Measurements from ENCODE around the gene TPCN1.

The TPCN1 gene

DNA sequence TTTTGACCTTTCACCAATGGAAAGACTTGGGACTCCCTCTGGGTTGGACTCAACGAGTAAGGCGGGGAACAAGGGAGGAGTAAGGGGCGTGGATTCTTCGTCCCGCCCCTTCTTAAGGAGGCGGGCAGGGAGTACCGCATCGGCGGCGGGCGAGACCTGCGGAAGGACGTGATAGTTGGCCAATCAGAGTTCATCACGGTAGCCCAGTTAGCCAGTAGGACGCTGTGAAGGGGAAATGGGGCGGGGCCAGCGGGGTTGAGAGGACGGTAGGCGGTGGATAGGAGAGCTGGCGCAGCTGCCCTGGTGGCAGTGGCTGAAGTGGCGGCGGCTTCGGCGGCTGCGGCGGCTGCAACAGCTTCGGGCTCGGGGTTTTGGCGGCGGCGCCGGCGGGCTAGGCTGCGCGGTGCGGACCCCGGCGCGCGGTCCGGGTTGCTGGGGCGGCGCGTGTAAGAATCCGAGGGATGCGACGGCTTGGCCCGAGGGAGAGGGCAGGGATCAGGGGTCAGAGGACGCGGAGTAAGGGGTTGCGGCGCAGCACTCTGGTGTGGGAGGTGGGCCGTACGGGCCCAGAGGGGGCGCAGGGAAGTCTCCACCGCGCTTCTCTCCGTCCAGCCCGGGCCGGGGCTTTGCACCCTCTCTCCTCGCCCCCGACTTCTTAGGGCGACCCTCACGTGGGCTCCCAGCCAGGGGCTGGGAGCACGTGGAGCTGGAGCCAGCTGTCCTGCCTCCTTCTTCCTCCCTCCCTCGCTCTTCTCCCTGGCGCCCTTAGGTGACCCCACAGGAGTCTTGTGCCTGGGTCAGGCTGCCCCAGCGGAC is at the start of gene TPCN1:
Gene TPCN1 (plus strand): TSS at position 284 of the 816 bp plus-strand sequence. CDS start 5,389 bp downstream, outside the sequence.
- peak; percentile 100 for DNase-seq

DNA sequence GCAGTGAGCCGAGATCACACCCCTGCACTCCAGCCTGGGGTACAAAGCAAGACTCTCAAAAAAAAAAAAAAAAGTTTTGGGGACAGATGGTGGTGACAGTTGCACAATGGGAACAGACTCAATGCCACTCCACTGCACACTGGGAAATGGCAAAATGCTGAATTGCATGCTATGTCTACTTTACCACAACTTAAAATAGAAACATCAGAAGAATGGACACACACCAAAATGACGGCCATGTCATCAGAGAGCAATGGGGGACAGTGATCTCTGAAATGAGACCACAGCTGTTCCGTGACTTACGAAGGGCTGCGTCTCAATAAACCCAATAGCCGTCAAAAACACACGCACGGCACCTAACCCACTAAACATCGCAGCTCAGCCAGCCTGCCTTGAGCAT is 49.7 kb upstream of the TPCN1 start:
- no peak for DNase-seq

DNA sequence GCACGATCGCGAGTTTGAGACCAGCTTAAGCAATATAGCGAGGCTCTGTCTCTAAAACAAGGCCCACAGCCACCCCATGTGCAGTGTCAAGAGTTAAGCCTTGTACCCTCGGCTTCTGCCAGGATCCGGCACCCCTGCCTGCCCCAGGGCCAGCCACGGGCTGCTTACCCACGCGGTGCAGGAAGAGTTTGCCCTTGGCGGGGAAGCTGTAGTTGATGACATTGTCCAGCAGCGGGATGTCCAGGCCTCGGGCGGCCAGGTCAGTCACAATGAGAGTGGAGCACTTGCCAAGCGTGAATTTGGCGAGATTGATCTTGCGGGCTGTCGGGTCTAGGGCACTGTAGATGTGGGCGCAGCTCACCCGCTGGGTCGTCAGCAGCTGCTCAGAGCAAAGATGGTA is 49.1 kb upstream of the TPCN1 start:
- no peak for DNase-seq

DNA sequence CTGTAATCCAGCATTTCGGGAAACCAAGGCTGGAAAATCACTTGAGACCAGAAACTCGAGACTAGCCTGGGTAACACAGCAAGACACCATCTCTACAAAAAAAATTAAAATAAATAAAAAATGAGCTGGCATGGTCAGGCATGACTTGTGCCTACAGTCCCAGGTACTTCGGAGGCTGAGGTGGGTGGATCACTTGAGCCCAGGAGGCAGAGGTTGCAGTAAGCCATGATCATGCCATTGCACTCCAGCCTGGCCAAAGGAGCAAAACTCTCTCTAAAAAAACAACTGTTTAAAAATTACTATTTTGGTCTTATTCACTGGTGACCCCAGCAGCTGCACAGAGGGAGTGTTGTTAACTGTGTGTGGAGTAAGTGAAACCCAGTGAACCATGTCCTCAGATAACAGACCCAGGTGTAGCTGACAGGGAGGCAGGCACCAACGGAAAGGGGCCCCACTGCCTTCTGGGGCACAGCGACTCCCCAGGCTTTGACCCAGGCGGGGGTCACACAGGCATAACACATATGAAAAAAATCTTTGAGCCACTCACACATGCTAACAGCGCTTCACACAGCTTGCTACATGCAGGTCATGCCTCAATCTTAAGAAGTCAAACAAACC is 48.1 kb upstream of the TPCN1 start:
- DNase-seq = no peak

DNA sequence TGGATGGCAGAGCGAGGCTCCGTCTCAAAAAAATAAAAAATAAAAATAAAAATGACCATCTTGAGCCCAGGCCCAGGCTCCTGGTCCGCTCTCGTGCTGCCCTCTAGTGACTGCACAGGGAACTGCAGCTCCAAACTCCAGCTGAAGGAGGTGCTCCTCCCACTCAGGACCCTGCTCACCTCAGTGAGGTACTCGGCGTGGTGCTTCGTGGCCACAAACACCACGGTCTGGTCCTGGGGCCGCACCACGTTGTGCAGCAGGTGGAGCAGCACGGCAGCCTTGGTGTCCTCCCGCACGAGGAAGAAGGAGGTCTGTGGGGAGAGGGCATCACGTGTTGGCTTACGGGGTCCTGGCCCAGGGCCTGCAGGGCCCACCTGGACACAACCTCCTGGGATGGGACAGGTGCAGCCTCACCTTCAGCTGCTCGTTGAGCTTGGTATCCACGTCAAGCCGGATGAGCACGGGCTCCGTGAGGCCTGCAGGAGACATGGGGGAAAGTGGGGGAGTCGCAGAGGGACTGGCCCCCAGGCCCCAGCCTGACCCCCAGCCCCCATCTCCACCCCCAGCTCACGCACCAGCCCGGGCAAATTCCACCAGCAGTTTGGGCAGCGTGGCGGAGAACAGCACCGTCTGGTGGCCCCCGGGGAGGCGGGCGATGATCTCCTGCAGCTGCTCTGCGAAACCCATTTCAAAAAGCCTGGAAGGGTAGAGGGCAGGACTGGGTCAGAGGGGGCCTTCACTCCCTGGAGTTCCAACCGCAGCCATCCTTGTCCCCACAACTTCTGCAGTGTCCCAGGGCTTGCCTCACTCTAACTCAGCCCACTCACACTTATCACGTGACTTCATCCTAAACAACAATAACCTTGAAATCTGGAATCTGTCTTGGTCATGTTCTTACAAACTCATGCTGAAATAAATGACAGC is 46.5 kb upstream of the TPCN1 start:
- peak; percentile 48 for DNase-seq

DNA sequence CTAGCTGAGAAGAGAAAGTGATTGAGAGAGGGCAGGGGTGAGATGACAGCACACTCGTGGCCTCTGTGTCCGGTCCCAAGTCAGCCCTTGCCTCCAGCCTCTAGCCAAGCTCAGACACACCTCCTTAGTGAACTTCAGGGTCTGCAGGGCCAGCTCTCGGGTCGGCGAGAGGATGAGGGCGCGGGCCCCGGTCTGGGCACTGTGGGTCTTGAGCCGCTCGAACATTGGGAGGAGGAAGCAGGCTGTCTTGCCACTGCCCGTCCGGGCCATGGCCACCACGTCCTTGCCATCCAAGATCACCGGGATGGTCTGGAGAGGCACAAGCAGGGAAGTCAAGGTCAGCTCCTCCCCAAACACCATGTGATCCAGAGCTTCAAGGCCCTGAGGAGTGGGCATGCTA is 42.2 kb upstream of the TPCN1 start:
- no peak for DNase-seq

DNA sequence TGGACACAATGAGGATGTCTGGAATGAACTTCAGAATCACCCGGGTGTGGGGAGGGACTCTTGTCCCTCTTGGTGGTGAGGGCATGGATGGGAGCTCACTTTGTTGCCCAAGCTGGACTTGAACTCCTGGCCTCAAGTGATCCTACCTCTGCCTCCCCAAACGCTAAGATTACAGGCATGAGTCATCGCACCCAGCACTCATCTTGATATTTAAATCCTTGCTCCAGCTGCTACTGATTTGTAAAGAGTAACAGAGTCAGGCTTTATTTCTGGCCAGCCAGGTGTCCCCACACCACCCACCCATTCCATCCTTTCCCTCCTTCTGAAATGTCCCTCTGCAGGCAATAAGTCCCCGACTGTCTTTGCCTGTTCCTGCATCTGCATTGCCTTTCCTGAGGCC is 40.9 kb upstream of the TPCN1 start:
- no peak for DNase-seq

DNA sequence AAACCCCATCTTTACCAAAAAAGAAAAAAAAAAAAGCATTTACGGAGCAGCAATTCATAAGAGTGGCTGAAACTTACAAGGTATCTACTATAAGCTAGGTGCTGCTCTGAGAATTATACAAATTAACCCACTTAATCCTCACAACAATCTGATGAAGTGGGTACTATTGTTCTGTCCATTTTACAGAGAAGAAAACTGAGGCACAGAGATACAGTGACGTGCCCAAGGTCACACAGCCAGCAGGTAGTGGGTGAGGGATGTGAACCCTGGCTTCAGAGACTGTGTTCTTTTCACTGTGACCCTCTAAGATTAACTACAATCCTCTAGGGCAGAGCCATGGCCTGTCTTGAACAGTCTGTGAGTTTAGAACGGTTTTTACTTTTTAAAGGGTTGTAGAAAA is 39.3 kb upstream of the TPCN1 start:
- no peak for DNase-seq

DNA sequence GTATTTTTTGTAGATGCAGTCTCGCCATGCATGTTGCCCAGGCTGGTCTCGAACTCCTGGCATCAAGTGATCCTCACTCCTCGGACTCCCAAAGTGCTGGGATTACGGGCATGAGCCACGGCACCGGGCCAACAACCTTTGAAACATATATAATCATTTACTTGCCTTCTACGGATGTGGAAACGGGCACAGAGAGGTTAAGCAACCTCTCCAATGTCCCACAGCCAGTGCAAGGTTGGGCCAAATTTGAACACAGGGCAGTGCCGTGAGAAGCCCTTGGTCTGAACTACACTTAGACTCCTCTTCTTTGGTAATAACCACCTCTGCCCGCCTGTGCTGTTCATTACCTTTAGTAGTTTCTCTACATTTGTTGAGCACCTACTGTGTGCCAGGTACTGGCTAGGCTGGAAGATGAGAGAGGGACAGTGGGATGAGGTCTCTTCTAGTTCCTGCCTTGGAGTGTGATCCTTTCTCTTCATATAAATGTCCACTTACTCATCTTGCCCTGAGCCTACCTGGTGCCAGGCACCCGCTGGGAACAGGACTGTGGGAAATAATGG is 38.2 kb upstream of the TPCN1 start:
- DNase-seq = no peak

DNA sequence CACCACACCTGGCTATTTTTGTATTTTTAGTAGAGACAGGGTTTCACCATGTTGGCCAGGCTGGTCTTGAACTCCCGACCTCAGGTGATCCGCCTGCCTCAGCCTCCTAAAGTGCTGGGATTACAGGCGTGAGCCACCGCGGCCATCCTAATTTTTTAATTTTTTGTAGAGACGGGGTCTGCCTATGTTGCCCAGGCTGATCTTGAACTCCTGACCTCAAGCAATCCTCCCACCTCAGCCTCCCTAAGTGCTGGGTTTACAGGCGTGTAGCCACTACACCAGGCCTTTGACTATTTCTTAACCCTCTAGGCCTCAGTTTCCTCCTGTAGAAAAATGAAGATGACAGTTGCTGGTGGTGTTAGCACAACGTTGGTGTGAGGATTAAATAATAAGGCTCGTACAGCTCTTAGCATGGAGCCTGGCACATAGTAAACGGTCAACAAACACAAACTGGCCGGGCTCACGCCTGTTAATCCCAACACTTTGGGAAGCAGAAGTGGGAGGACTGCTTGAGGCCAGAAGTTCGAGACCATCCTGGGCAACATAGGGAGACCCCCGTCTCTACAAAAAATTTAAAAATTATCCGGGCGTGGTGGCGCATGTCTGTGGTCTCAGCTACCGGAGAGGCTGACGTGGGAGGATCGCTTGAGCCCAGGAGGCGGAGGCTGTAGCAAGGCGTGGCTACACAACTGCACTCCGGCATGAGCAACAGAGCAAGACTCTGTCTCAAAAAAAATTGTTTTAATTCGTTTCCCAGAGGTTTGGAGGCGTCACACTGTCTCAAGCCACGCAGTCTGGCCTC is 37.0 kb upstream of the TPCN1 start:
- DNase-seq = no peak

DNA sequence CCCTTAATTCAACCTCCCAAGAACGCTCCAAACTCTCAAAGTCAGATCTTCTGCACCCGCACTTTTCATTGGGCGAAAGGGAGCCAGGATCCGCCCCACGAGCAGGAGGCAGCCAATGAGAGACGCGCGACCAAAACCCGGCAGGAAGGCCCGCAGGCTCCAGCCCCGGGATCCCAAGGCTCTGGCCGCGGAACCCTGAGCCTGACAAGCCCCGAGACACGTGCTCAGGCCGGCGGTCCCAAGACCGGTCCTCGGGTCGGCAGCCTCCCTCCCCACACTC is 36.4 kb upstream of the TPCN1 start:
- peak; percentile 90 for DNase-seq

DNA sequence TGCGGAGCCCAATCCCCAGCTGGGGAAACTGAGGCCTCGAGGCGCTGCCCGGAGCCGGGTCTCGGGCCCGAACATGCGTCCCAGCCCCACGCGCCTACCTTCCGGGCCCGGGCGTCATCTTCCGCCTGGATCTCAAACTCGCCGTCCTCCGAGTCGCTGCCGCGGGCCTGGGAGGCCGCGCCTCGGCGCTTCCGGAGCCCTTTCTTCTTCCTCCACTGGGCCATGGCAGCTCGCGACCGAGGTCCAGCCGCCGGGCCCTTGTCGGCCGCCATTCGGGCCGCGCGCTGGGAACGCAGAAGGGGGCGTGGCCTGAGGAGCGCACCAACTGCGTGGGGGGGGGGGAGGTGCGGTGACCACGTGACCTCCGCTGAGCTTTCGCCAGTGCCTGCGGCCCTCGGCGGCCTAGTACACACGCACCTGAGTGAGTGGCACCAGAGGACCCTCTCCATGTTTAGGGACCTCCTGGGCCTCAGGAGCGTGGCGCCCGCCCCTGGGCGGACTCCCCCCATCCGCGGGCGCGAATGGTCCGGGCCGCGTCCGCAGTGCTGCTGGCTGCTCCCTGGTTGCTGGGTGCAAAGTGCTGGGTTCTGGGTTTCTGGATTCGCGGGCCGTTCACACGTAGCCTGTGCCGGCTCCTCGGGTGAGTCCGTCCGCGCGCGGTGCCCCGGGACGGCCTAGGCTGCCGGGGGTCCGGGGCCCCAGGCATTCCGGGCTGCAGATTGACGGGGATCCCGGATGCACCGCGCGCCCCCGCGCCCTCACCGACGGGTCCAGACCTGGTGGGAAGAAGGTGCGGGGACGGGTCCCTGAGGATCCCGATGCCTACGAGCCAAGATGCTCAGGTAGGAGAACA is 35.9 kb upstream of the TPCN1 start, which contains the start of the genes DDX54 and RITA1:
Gene DDX54 (minus strand): TSS at position 299 of the 853 bp plus-strand sequence. CDS start 27 bp downstream, at position 272.
Gene RITA1 (plus strand): TSS at position 542 of the 853 bp plus-strand sequence. CDS start 1,026 bp downstream, outside the sequence.
- DNase-seq = peak; percentile 74

DNA sequence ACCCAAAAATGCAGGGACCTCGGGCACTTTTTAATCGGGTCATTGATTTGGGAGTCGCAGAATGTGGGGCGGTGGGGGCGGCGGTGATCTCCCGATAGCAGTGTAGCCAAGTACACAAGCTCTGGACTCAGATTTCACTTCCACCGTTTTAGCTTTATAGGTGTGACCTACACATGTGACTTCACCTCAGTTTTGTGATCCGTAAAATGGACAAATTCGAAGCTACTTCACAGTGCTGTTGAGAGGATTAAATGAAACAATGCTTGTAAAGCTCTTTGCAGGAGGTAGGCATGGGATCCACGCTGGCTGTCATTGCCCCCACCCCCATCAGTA is 35.3 kb upstream of the TPCN1 start:
- no peak for DNase-seq

DNA sequence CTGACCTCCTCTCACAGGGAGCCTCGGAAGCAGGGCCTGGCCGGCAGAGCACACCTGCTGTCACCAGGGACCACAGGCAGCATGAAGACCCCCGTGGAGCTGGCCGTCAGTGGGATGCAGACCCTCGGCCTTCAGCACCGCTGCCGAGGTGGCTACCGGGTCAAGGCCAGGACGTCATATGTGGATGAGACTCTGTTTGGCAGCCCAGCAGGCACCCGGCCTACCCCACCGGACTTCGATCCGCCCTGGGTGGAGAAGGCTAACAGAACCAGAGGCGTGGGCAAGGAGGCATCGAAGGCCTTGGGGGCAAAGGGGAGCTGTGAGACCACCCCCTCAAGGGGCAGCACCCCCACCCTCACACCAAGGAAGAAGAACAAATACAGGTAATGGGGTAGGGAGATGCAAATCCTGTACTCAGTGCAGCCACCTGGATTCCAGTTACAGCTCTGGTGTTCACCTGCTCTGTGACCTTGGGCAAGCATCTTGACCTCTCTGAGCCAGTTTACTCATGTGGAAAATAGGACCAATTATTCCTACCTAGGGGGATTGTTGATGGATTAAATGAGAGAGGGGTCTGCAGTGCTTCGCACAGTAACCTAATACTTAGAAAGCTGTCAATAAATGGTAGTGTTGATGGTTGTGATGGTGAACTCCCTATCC is 34.5 kb upstream of the TPCN1 start:
- no peak for DNase-seq

DNA sequence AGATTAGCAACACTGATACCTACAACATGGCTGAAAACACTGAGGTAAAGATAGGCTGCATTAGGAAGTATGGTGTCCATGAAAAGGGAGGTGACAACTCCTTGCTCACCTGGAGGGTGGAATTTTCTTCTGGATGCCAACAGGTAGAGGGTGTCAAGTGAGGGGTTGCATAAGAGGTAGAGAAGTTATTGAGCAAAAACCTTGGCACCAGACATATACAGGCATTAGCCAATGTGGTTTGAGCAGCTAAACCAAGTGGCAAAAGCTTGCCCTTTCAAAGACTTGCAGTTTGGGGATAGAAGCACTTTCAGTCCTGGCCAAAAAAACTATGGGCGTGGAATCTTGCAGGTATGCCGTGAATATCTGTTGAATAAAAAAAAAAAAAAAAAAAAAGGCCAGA is 31.9 kb upstream of the TPCN1 start:
- no peak for DNase-seq

DNA sequence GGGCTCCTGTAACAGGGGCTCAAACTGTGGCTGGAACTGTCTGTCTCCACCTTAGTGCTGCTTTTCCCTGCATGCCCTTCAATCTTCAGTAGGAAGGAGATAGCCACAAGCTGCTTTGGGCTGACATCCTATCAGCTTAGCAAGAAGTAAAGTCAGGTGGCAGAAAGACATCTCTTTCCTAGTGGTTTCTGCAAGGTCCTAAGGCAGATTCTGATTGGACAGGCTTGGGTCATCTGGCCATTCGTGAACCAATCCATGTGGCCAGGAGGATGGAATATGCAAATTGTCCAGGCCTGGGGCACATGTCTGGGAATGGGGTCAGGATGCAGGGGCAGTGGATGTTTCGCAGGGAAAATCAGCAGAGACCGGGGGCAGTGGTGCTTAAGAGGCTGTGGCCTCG is 30.5 kb upstream of the TPCN1 start:
- DNase-seq = no peak

DNA sequence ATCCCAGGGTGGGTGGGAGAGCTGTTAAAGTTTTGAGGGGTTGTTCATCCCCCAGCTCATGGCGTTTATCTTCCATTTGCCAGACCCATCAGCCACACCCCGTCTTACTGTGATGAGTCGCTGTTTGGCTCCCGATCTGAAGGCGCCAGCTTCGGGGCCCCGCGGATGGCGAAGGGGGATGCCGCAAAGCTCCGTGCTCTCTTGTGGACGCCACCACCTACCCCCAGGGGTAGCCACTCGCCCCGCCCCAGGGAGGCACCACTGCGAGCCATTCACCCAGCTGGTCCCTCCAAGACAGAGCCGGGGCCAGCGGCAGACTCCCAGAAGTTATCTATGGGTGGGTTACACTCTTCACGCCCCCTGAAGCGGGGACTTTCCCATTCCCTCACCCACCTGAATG is 30.0 kb upstream of the TPCN1 start:
- no peak for DNase-seq

DNA sequence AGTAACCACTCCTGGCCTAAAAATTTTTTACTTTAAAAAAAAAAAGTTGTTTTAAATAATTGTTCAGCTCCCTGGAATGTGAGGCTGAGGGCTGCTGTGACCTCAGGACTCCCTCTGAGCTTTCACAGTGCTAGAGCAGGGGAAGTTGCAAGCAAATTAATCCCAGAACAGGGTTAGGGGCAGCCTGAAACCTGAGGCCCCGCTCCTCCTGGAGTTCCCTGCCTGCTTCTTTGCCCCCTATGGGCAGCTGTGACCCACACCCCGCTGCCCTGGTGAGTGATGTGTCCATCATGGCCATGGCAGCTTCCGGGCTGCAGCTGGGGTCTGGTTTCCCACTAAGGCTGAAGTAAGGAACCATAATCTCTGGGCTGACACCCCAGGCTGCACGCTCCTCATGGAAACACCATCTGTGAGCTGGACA is 26.3 kb upstream of the TPCN1 start:
- DNase-seq = peak; percentile 82

DNA sequence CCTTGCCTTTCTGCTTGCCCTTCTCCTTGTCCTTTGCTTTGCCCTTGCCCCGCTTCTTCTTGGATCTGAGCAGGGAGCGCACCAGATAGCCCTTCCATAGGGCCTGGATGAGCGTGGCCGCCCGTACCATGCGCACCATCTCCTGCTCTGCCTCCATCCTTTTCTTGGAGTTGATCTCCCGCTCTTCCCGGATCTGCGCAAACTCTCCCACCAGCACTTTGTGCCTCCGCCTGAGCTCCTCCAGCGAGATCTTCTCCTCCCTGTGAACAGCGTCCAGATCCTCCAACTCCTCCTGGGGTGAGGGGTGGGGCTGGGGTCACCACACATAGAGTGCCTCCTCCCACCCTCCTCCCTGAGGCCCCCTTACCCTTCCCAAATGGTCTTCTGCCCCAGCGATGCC is 25.7 kb upstream of the TPCN1 start:
- DNase-seq = no peak

DNA sequence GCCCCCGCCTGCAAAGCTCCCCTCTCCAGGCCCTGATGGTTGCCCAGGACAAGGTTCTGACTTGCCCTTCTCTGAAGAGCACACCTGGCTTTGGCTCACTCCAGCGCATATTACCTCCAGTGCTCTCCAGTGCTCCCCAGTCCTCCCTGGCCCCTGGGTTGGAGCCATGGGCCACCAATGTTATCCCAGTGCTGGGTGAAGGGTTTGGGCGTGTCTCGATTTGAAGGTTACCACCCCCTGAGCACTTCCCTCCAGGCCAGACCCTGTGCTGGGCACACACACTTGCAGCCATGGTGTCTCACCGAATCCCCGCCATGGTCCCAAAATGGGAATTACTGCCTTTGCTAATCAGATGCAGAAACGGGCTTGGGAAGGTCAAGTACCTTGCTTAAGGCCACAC is 24.7 kb upstream of the TPCN1 start:
- DNase-seq = no peak

DNA sequence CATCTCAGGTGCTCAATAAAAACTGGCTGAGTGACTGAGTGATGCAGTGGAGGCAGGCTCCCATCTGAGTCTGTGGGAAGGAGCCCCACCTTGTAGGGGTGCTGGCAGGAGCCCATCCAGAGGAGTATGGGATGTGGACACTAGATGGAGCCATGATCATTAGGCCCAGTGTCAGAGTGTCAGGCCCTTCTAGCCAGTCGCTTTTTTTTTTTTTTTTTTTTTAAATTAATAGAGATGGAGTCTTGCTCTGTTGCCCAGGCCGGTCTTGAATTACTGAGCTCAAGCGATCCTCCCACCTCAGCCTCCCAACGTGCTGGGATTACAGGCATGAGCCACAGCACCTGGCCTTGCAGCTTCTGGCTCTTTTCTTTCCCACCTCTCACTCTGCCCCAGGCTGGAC is 24.3 kb upstream of the TPCN1 start:
- DNase-seq = peak; percentile 72
